Pancreas (tissue), 10 donors: ENCODE data around the gene TMEM220. TPM values are rescaled to one million over a fixed set of nuclear protein-coding genes. Genes with fewer than 3 reads are reported as not detected.

ENCODE experiments used
- ATAC-seq, 4 donors: fragments of 200-7000 bp; cut with Tn5 transposase; one replicate each; pipeline versions ENCODE4 v1.8.0 to v1.9.1; 2020; ENCODE audit warnings: mild to moderate bottlenecking in 4 of 4, moderate library complexity in 4 of 4
- DNase-seq, 6 donors: peaks; one replicate each; pipeline ENCODE4 v3.0.0-alpha.2; 2020
- FAIRE-seq: peaks from 2 replicates; lab custom pipeline; 2012; peaks lifted over from hg19 to GRCh38; lab: Jason Lieb, UNC
- H3K27ac ChIP-seq, 4 donors: fragments of 200-600 bp; sonication (generic); 1 replicate in 3 of 4; 2 replicates in 1 of 4; pipeline versions ENCODE4 v1.5.0 to v1.8.0; 2020
- H3K27me3 ChIP-seq, 4 donors: fragments of 200-600 bp; one replicate each; pipeline ENCODE4 v1.8.0; 2021
- H3K36me3 ChIP-seq, 3 donors: fragments of 200-600 bp; sonication (generic) in 1 of 3; one replicate each; pipeline versions ENCODE4 v1.5.0 to v1.8.0; 2020 to 2021
- H3K4me1 ChIP-seq, 3 donors: fragments of 200-600 bp; one replicate each; pipeline ENCODE4 v1.8.0; 2021
- H3K4me3 ChIP-seq, 4 donors: fragments of 200-600 bp; sonication (generic) in 2 of 4; one replicate each; pipeline versions ENCODE4 v1.5.0 to v1.8.0; 2020 to 2021
- H3K9me3 ChIP-seq, 4 donors: fragments of 200-600 bp; one replicate each; pipeline ENCODE4 v1.8.0; 2021
- whole genome bisulfite sequencing, 2 donors: extraction: QIAGEN DNeasy Blood & Tissue Kit; methylation state at CpG; one replicate each; pipeline ENCODE4 v1.1.7; 2013; 5-methylcytosine and 5-hydroxymethylcytosine counted together
- intact Hi-C, 3 donors: fragments of 100-400 bp; cut with DNase I; formaldehyde crosslinking; loops; one replicate each; pipeline versions ENCODE4 v1.11.1 to v1.14.2; 2022
- polyA plus RNA-seq, 2 donors: library from polyadenylated mRNA; stranded (reverse); fragments of 200-250 nt; gene quantifications; one replicate each; pipeline ENCODE4 v1.2.3, GENCODE V29; 2013
- total RNA-seq, 6 donors: library from RNA; stranded (reverse); fragmentation: NEBNext Ultra II Directional in 4 of 6; extraction: Animal tissue kit (Norgen Biotek cat#: 25700) in 4 of 6; gene quantifications; one replicate each; pipeline versions ENCODE4 v1.2.1 to v1.2.4, GENCODE V29; 2021 to 2023
- TF ChIP-seq, protein P1 (sequence below), 4 donors: fragments of 200-600 bp; sonication (generic) in 3 of 4; IDR thresholded peaks; one replicate each; pipeline versions ENCODE4 v1.5.0 to v1.8.0; 2021; ENCODE audit warnings: antibody characterized with exemption in 4 of 4
- donor health status: healthy with polysubstance abuse.
- donor health status: DM: no; HTN: no; CAD: no; lungs with moderate emphysema.
- donor health status: DM: no; HTN: no; CAD: no.
- donor health status: control.
- donor health status: control.
- donor health status: Bipolar disorder and iron deficiency.
- donor health status: DM: yes; HTN: yes; CAD: no.
- donor health status: DM: no; HTN: no; CAD: no.
- donor health status: DM: no; HTN: no; CAD: no.
- donor health status: DM: yes; HTN: yes; CAD: no.

The TMEM220 gene
- total and polyA plus RNA-seq, 8 donors, result 3.0 to 12.4 (median 8.2) TPM

DNA sequence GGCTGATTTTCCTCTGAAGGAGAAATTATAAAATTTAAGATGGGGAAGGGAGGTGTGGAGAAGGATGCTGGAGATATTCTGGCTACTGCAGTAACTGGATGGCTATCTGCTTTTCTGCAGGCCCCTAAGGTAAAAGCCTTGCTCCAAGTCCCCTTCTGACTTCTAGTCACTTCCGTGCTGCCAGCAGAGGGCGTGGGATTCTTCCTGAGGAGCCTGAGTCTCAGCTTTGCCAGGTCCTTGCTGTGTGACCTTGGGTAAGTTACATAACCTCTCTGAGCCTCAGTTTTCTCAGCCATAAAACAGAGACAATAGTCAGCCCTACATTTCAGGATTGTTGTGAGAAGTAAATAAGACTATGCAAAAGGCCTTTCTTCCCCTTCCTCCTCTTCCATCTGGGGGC lies 24.3 kb upstream of the TMEM220 start:
- H3K36me3 ChIP-seq, result no peaks in the 10 kb centered on the region
- H3K27me3 ChIP-seq, result no peaks in the 10 kb centered on the region
- 23 to 34% methylated on average over 2 of the region's 2 CpGs for WGBS, 2 donors
- H3K27ac ChIP-seq, result no peak overlapping the region
- ATAC-seq (peak in 1 of 4 donors; percentile 47), DNase-seq (peak in 4 of 6 donors; percentile 27 to 71 (median 48)), FAIRE-seq (no peak)
- no peak overlapping the region for H3K4me3 ChIP-seq
- H3K9me3 ChIP-seq, result no peaks in the 10 kb centered on the region
- TF ChIP-seq, protein P1, sequence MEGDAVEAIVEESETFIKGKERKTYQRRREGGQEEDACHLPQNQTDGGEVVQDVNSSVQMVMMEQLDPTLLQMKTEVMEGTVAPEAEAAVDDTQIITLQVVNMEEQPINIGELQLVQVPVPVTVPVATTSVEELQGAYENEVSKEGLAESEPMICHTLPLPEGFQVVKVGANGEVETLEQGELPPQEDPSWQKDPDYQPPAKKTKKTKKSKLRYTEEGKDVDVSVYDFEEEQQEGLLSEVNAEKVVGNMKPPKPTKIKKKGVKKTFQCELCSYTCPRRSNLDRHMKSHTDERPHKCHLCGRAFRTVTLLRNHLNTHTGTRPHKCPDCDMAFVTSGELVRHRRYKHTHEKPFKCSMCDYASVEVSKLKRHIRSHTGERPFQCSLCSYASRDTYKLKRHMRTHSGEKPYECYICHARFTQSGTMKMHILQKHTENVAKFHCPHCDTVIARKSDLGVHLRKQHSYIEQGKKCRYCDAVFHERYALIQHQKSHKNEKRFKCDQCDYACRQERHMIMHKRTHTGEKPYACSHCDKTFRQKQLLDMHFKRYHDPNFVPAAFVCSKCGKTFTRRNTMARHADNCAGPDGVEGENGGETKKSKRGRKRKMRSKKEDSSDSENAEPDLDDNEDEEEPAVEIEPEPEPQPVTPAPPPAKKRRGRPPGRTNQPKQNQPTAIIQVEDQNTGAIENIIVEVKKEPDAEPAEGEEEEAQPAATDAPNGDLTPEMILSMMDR (IDR thresholded peaks at IDR 0.05), result peak in 2 of 4 donors; percentile 10 to 23
- intact Hi-C loops, result loop anchor here in 1 of 3 donors (5.0 kb wide), 1 partner anchor 93 kb away; no protein-coding TSS in a partner anchor
- peaks cover 16 to 26% (median 20%) of the 10 kb centered on the region in 3 donors for H3K4me1 ChIP-seq

DNA sequence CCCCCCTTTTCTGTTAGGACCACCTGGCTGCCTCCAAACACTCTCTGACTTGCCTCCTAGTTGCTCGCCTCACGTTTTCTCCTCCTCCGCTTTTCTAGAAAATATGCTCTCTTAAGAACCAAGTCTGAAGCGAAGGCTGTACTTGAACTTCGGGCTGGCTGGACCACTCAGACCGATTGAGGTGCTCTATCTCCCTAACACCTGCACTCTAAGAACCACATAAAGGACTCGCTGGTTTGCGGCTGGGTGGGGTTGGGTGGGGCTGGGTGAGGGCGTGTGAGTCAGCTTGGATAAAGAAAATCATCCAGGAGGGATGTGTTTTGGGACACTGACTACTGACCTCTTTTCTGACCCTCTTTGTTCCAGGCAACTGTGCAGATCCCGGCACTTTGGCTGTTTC lies 22.9 kb upstream of the TMEM220 start:
- ATAC-seq, result no peak
- Histone ChIP-seq H3K27ac (no peak overlapping the region), H3K36me3 (no peaks in the 10 kb centered on the region), H3K4me1 (peaks cover 9 to 16% (median 11%) of the 10 kb centered on the region in 3 donors), H3K4me3 (no peak overlapping the region), H3K27me3 (no peaks in the 10 kb centered on the region), H3K9me3 (no peaks in the 10 kb centered on the region)
- WGBS, 2 donors, result 89 to 91% methylated on average over 10 of the region's 10 CpGs
- intact Hi-C loops, result loop anchor here in 1 of 3 donors (5.0 kb wide), 1 partner anchor 95 kb away; no protein-coding TSS in a partner anchor
- DNase-seq, result no peak
- no peak for FAIRE-seq
- TF ChIP-seq, protein P1 (IDR thresholded peaks at IDR 0.05), result no peak

DNA sequence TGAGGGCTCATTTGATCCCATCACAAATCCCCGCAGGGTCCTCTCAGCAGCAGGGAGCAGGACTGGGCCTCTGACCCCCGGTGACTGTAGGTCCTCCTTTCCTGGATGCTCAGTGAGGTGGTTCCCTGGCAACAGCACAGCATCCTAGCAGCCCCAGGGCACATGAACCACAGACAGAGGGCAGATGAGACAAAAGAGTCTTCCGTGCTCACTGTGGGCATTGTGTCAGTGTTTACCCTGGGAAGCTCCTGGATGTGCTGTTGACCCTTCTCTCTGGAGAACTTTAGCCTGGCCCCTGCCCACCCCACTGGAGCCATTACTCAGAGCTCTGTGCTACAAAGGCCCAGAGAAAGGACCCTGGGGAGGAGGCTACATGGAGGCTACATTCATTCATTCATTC lies 21.7 kb upstream of the TMEM220 start:
- H3K4me1 ChIP-seq, result peaks cover 2 to 8% (median 5%) of the 10 kb centered on the region in 3 donors
- ATAC-seq, result no peak
- no peaks in the 10 kb centered on the region for H3K9me3 ChIP-seq
- no peak overlapping the region for H3K27ac ChIP-seq
- TF ChIP-seq, protein P1 (IDR thresholded peaks at IDR 0.05), result no peak
- no peaks in the 10 kb centered on the region for H3K36me3 ChIP-seq
- FAIRE-seq, result no peak
- DNase-seq, result no peak
- no peak overlapping the region for H3K4me3 ChIP-seq
- intact Hi-C loops, result loop anchor here in 1 of 3 donors (5.0 kb wide), 1 partner anchor 96 kb away; no protein-coding TSS in a partner anchor
- H3K27me3 ChIP-seq, result no peaks in the 10 kb centered on the region
- 88 to 93% methylated on average over 3 of the region's 3 CpGs for WGBS, 2 donors

DNA sequence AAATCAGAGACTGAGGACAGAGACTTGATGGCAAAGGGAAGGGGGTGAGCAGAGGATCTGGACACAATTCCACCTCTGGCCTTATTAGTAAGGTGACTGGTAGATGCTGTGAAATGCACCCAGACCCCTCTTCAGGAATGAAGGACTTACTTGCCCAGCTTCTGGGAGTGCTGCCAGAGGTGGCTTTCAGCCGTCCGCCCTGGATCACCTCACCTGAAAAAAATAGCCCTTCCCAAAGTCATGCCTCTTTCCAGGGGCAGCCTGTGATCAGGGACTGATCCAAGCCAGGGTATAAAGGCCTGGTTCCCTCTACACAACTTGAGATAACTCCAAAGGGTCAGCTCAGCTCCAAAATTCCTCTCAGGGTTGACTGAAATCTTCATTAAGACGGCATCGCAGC lies 20.4 kb upstream of the TMEM220 start:
- H3K27me3 ChIP-seq, result no peaks in the 10 kb centered on the region
- intact Hi-C loops, result loop anchor here in 1 of 3 donors (5.0 kb wide), 1 partner anchor 97 kb away; no protein-coding TSS in a partner anchor
- 94% methylated on average over 4 of the region's 4 CpGs for WGBS, 2 donors
- TF ChIP-seq, protein P1 (IDR thresholded peaks at IDR 0.05), result no peak
- DNase-seq (no peak), FAIRE-seq (no peak), ATAC-seq (no peak)
- no peak overlapping the region for H3K27ac ChIP-seq
- H3K9me3 ChIP-seq, result no peaks in the 10 kb centered on the region
- no peak overlapping the region for H3K4me3 ChIP-seq
- no peaks in the 10 kb centered on the region for H3K36me3 ChIP-seq
- H3K4me1 ChIP-seq, result no peaks in the 10 kb centered on the region

GRCh38 chr17:10748531-10749181 lies 18.8 kb upstream of the TMEM220 start:
- Histone ChIP-seq H3K36me3 (no peaks in the 10 kb centered on the region), H3K4me1 (no peaks in the 10 kb centered on the region), H3K27ac (no peak overlapping the region), H3K27me3 (no peaks in the 10 kb centered on the region), H3K9me3 (no peaks in the 10 kb centered on the region), H3K4me3 (no peak overlapping the region)
- FAIRE-seq (no peak), DNase-seq (no peak), ATAC-seq (no peak)
- 61 to 65% methylated on average over 9 of the region's 9 CpGs for WGBS, 2 donors
- TF ChIP-seq, protein P1 (IDR thresholded peaks at IDR 0.05), result no peak
- intact Hi-C loops, result no loop called here
